Measurements from ENCODE around the gene HSPA5. TPM values are rescaled to one million over a fixed set of nuclear protein-coding genes. Genes with fewer than 3 reads are reported as not detected.
"Not testable (repeated sequence)": the region's sequence is repeated elsewhere in the genome, so short reads cannot be mapped to it uniquely, and the experiment has no call there.

HSPA5 gene
- 66.1 and 77.5 TPM in 2 replicates for total RNA-seq (2014; rRNA removed; shearing (Covaris generic))

DNA sequence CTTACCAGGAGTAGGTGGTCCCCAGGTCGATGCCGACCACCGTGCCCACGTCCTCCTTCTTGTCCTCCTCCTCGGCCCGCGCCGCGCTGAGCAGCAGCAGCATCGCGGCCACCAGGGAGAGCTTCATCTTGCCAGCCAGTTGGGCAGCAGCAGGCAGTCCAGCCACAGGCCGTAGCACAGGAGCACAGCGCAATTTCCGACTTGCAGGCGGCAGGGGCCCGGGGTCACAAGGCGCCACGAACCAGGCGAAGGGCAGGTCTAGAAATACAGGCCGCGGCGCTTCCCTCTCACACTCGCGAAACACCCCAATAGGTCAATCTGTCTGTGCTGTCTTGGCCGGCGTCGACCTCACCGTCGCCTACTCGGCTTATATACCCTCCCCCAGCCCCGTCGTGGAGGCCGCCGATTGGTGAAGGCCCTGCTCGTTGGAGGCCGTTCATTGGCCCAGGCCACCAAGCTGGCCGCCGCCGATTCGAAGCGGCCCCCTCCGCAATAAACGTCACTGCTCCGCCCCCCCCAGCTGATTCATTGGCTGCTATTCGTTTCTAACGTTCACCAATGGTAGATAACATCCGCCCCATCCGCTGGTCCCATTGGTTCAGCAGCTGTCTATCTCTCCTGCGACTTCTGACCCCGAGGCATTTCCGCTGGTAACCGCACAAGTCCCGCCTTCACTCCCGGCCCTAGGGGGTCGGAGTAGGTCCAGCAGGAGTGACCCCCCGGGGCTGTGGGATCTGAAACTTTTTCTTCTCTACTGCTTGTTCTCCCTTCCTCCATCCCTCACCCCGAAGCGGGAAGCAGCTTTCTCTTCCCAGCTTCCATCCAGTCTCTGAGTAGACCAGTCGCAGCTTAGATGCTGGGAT lies at the start of gene HSPA5:
Gene HSPA5, minus strand, starts transcription at position 344 of the 863 bp plus-strand sequence. Its CDS starts 217 bp downstream, at position 127.
- peak; percentile 99 for DNase-seq (ENCODE audit: low spot score)

DNA sequence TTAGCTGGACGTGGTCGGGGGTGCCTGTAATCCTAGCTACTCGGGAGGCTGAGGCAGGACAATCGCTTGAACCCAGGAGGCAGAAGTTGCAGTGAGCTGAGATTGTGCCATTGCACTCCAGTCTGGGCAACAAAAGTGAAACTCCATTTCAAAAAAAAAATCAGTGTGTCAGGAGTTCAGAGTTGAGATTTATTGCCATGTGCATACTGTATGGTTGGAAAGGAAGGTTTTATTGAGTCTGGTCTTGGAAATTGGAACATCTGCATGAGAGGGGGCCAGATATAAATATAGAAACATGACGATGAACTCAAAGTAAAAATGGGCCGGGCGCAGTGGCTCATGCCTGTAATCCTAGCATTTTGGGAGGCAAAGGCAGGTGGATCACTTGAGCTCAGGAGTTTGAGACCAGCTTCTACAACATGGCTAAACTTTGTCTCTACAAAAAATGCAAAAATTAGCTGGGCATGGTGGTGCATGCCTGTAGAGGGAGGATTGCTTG lies 45.8 kb upstream of the HSPA5 start:
- not testable (repeated sequence) for DNase-seq (ENCODE audit: low spot score)

DNA sequence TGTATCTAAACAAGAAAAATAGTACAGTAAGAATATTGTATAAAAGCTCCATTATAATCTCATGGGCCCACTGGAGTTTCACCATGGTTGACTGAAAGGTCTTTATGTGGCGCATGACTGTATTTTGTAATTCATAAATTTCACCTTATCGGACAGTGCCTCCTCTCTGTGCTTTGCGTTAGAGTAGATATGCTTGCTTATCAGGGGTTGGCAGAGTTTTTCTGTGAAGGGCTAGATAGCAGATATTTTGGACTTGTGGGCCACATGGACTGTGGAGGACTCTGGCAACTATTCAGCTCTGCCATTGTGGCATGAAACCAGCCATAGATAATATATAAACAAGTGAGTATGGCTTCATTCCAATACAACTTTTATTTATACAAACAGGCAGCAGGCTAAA lies 43.7 kb upstream of the HSPA5 start:
- DNase-seq (ENCODE audit: low spot score), result no peak

DNA sequence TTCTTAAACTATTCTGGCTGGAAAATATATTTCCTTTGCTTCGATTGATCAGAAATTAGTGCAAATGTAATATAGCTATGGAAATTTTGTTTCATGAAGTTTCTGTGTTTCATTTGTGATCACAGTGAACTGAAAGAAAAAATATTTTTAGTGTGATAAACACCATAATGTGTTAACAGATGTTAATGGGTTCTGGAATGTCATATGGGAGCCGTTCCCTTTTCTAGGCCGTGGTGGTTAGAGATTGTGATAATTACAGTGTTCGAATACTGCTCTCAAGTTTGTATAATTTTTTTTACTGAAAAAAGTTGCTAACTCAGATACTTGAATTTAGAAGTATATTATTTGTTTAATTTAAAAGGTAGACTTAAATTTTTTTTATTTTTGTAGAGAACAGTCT lies 39.8 kb upstream of the HSPA5 start:
- no peak for DNase-seq (ENCODE audit: low spot score)

DNA sequence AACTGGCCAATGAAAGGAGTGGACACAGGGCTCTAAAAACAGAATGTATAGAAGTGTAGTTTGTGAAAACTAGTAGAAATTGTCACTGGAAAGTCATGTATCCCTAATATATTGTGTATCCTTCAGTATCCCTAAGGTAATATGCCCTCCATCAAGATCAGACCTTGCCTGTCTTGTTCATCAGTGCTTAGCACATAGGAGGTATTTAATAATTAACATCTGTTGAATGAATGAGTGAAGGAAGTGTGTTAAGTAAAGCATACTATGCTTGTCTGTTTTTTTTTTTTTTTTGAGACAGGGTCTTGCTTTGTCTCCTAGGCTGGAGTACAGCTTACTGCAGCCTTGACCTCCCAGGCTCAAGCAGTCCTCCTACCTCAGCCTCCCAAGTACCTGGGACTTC lies 36.3 kb upstream of the HSPA5 start:
- DNase-seq (ENCODE audit: low spot score), result no peak

DNA sequence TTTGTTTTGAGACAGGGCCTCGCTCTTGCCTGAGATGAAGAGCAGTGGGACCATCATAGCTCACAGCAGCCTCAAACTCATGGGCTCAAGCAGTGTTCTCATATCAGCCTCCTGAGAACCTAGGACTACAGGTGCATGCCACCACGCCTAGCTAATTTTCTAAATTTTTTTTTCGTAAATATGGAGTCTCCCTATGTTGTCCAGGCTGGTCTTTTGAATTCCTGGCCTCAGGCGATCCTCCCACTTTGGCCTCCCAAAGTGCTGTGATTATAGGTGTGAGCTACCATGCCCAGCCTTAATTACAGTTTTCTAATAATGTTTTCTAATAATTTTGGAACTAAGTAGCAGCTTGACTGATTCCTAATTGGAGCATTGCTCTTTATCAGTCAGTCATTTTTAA lies 35.6 kb upstream of the HSPA5 start:
- no peak for DNase-seq (ENCODE audit: low spot score)

DNA sequence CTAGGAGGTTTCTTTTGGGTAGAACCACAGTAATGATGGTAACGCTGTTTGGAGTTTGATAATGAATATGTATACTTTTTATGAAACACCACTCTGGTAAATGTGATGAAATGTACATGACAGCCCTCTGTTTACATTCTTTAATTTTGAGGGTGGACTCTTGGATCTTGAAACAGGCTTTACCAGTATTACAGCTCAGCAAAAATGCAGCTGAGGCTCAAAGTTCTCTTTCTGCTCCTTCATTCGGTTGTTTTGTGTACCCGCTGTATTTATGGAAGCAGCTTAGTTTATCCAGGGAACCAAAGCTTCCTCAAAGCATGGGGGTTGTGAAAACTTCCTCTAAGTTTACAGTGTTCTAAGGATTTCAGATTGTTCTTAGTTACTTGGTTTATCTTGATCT lies 31.6 kb upstream of the HSPA5 start:
- DNase-seq (ENCODE audit: low spot score), result no peak

DNA sequence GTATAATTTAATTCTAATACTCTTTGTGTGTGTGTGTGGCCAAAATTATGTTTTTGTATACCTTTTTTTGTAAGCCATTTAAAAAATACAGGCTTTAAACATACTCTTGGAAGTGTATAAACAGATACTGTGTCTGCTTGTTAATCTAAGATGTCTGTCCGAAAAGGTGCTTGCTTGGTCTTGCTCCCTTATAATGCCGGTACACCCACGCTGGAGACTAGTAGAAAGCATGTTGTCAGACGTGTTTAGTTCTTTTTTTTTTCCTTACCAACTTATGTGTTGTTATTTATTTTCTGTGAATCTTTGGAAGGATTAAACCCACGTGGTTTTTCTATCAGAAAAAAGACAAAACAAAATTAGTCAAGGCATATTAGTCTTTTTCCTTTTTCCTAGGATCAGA lies 29.9 kb upstream of the HSPA5 start:
- DNase-seq (ENCODE audit: low spot score), result no peak

DNA sequence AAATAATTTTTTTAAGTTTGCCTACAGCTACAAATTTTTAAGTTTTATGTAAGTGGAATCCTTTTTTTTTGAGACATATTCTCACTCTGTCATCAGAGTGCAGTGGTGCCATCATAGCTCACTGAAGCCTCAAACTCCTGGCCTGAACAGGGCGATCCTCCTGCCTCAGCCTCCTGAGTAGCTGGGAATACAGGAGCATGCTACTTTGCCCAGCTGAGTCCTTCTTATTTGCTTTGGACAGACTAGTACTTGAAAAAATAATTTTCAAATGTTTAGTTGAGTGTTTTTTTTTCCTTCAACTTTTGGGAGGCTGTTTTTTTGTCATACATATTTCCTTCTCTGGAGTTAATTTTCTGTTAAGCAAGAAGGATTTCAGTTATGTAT lies 27.9 kb upstream of the HSPA5 start:
- DNase-seq (ENCODE audit: low spot score), result no peak

DNA sequence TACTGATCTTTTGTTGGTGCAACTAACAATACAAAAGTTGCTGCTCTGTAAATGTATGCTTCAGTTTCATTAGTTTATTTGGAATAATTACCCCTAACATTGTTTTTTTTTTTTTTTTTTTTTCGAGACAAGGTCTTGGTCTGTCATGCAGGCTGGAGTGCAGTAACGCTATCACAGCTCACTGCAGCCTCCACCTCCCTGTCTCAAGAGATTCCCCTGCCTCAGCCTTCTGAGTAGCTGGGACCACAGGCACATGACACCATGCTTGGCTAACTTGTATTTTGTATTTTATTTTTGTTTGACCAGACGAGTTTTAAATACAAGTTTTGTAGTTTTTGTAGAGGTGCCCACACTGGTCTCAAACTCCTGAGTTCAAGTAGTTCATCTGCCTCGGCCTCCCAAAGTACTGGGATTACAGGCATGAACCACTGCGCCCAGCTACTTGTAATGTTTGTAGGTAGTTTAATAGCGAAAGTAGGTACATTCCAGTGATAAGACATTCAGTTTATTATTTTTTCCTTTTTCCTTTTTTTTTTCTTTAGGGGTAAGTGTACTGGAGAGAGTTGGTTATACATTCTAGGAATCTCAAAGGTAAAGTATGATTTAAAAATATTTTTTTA lies 27.4 kb upstream of the HSPA5 start:
- DNase-seq (ENCODE audit: low spot score), result no peak

DNA sequence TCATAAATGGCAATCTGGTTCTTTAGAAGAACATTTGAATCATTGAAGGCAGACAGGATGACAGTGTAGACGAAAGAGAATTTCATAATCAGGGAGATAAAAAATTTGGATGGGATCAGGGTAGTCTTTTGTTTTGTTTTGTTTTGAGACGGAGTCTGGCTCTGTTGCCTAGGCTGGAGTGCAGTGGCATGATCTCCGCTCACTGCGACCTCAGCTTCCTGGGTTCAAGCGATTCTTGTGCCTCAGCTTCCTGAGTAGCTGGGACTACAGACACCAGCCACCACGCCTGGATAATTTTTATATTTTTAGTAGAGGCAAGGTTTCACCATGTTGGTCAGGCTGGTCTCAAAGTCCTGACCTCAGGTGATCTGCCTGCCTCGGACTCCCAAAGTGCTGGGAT lies 22.9 kb upstream of the HSPA5 start:
- DNase-seq (ENCODE audit: low spot score), result not testable (repeated sequence)

DNA sequence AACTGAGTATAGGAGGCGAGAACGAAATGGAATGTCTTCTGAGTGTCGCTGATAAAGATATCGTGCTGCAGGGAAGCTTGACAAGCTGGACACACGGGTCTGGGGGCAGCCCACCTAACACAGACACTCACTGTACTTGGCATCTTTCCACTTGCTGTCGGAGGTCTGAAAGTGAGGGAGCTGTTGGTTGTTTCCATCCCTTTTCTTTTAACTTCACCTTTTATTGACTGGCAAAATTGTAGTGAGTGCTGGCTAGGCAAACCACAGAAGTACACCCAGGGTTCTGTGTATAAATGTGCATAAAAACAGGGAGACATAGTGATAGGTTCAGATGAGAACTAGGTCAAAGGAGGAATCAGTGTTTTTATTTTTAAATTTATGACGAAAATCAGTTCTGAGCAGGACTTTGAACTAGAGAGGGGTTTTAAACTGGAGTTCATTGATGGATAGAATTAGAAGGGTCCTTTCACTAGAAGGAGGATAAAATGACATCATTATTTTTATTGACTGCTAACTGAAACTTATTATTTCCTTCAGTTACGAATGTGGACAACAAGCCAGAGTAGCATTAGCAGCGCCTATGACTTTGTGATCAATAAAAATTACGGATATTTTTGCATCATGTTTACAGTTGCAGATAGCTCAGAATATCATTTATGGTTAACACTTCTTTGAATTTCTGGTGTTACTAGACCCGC lies 21.3 kb upstream of the HSPA5 start:
- no peak for DNase-seq (ENCODE audit: low spot score)

DNA sequence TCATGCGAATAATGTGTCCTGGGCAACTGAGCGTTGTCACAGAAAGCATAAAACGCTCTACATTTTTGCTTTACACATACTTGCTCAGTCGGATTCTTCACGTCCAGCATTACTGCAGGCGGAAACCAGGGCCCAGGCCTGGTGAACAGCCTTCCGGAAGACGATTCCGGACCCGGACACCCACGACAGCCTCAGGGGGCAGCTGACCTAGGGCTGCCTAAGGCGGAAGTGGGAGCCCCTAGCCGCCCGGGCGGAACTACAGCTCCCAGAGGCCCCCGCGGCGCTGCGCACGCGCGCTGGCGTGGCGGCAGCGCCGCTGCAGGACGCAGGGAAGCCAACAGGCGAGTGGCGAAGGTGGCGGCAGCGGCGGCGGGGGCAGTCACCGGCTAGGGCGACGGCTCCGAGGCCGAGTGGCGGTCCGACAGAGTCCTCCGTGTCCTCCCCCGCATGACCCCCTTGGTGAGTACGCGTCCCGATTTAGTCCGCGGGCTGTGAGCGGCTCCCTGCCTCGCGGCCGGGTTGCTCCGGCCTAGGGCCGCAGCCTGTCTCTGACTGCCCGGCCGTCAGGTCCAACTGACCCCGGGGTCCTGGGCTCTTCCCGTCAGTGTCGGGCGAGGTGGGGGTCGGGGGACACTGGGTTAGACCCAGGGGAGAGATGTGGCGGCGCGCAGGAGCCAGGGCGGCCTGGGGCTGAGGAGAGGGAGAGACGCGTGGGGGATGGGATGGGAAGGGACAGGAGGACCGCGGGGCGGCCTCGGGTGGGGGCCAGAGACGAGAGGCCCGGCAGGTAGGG lies 20.6 kb upstream of the HSPA5 start, which contains the start of gene GAPVD1:
Gene GAPVD1, plus strand, starts transcription at position 326 of the 793 bp plus-strand sequence. CDS start 37,096 bp downstream, outside the sequence.
- peak; percentile 79 for DNase-seq (ENCODE audit: low spot score)

DNA sequence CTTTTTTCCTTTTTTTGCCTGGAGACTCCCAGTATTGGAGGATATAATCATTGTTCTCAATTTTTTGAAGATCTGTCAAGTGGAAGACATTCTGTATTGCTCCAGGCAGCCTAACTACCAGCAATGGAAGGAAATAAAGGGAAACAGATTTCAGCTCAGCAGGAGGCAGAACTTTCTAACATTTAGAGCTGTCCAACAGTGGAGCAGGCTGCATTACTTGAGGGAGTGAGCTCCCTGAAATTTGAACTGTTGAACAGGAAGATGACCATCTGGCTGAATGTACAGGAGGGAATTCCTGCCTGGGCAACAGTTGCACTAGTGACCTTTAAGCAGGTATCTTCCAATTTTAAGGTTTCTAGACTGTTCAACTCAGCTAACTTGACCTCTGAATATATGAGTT lies 19.4 kb upstream of the HSPA5 start:
- DNase-seq (ENCODE audit: low spot score), result no peak

DNA sequence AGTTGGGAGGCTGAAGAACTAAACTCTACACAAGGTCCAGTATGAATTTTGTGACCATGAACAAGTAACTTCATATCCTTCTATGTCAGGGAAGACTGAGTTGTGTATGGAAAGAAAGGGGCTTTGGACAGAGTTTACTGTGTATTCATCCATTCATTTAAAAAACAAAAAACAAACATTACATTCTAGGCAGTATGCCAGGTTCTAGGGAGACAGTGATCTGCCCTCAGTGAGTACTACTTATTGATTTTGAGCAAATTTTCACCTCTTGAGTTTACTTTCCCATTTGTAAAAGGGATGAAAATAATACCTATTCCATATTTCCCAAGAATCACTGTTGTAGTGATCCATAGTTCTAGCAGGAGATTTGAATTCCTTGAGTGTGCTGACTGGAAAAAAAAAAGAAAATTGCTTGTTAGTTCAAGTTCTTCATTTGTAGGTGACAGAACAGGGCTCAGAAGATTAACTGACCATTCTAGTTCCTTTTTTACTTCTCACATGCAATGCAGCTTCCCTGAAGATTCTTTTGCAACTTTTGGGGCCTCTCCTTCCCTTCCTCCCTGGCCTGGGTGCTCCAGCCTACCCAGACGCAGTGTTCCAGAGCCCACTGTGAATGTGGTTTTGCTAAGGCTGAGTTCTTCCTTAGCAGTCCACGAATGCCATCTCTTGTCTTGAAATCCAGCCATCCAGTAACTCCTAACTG lies 17.8 kb upstream of the HSPA5 start:
- no peak for DNase-seq (ENCODE audit: low spot score)

DNA sequence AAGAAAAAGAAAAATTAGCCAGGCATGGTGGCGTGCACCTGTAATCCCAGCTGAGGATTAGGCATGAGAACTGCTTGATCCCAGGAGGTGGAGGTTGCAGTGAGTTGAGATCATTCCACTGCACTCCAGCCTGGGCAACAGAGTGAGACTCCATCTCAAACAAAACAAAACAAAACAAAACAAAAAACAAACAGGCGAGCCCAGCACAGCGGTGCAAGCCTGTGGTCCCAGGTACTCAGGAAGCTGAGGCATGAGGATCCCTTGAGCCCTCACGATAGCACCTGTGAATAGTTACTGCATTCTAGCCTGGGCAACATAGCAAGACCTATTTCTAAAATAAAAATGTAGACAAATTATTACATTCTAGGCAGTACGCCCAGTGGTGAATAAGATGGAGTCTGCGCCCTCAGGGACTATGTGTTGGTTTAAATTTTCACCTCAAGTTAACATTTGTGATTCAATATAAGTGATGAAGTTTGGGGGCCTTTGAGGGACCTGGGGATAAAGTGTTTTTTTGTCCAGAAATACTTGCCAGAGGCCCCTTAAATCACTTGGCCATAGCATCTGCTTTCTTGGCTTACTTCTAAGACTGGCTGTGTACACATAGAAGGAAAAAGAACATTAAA lies 17.1 kb upstream of the HSPA5 start:
- DNase-seq (ENCODE audit: low spot score), result no peak

DNA sequence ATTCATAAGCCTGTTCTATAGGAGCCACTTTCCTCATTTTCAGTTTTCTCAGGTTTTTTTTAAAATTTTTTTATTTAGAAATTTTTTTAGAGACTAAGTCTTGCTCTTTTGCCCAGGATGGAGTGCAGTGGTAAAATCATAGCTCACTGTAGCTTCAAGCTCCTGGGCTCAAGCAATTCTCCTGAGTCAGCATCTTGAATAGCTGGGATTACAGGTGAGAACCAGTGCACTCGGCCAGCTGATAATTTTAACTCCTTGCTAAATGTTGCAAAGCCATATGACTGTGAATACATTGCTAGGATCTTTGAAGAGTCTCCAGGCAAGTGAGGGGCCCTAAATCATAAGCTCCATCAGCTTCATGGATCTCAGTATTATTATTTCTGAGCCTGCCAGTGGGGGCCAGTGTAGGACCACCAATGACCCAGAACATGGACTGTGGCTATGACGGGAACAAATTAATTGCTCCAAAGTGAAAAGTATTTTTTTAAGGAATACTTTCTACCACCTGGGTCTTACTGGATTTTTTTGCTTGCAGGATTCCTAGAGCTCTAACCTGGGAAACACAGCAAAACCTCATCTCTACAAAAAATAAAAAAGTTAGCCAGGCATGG lies 14.7 kb upstream of the HSPA5 start:
- DNase-seq (ENCODE audit: low spot score), result no peak

DNA sequence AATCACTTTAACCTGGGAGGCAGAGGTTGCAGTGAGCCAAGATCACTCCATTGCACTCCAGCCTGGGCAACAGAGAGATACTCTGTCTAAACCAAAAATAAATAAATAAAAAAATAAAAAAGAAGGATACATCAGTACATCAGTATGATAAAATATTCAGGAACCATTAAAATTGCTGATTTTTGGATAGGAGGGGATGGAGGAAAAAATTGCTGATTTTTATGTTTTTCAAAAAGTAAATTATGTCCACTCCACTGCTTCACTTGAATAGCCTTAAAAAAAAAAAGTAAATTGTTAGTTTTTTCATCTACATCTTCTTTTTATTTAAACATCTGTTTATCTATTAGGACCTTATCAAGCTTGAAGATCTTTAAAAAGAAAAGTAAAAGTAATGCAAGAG lies 13.1 kb upstream of the HSPA5 start:
- DNase-seq (ENCODE audit: low spot score), result no peak

DNA sequence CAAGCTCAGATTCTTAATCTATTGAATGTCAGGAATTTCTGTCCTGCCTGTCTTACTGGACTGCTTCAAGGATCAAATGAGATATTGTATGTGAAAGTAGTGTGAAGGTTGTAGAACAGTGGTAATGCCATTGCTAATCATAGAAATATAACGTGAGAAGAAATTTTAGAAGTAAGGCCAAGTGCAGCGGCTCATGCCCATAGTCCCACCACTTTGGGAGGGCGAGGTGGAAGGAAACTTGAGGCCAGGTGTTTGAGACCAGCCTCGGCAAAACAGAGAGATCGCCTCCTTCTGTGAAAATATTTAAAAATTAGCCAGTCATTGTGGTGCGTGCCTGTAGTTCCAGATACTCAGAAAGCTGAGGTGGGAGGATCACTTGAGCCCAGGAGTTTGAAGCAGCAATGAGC lies 5.1 kb upstream of the HSPA5 start:
- no peak for DNase-seq (ENCODE audit: low spot score)

DNA sequence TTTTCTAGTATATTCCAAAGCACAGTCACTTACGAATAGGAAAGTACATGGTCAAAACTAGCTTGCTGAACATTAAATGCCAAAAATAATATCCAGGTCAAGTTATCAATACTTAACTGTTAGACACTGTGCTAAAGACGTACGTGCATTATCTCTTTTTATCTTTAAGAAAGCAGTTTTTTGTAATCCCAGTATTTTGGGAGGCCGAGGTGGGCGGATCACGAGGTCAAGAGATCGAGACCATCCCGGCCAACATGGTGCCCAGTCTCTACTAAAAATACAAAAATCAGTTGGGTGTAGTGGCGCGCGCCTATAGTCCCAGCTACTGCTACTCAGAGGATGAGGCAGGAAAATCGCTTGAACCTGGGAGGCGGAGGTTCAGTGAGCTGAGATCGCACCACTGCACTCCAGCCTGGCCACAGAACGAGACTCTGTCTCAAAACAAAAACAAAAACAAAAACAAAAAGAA lies 2.7 kb upstream of the HSPA5 start:
- no peak for DNase-seq (ENCODE audit: low spot score)
